HG03103 (cell line): ENCODE results near the gene MSANTD7.

Source experiments
- ATAC-seq: cut with Tn5 transposase; IDR thresholded peaks from one replicate; pipeline ENCODE4 v1.9.1; 2021; ENCODE audit warnings: low read depth; ENCODE audit not compliant: unreplicated experiment

The MSANTD7 gene

DNA sequence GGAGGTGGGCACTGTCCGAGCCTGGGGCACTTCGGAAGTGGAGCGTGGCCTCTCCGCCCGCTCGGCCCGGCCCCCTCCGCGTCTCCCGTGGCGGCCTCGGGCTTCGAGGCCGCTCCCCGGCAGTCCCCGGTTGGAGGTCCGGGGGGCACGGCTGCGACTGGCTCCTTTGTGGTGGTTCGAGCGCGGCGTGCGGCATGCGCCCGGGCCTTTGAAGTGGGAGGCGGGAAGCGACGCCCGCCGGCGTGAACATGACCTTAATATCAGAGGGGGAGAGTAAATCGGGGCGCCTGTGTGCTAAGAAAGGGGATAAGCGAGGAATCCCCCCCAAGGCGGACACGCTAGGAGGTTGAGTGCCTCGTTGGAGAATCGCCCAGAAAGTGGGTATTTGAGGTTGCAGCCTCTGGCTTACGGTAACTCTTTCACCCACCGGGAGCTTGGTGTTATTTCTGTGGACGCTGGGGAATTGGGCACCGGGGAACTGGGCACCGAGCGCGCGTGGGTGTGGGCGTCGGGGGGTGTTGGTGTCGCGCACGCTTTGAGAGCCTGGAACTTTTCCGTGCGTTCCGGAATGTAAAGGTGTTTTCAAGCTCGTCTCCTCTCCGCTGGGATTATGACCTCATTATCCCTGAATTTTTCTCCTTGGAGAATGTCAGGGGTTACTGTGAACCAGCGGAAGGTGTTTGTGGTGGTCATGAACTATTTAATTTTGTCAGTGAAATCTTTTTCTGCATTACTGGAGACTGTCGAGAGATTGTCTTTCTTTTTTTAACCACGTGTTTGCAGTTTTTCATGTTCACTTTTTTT, 41.2 kb downstream of the MSANTD7 start:
- peak; percentile 10 for ATAC-seq

DNA sequence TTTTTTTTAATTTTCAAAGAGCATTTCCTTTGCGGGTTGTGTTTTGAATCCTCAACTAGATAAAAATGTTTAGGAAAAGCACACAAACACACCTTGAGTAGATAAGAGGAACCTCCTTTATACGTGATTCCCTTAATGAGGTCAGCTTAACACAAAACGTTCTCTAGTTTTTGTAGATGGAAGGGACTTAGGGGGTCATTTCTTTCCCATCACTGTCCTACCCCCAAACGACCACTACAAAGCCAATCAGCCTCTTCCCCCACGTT, 41.8 kb downstream of the MSANTD7 start:
- no peak for ATAC-seq

DNA sequence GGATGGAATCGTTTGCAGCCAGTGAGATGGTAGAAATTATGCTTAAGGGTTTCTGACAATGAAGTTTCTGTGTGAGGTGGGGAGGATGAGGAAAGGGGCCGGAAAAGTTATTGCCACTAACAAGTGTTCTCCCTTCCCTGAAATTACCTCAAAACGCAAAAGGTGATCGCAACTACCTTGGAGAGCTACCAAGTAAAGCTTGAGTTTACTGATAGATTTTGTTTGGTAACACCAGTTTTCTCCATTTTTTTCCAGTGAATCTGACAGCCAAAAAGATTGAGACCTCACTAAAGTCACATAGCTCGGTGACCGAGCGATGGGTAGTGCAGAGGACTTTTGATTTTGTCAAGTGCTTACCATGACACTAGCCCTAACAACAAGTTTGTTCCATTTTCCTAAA, 42.1 kb downstream of the MSANTD7 start:
- ATAC-seq, result no peak

DNA sequence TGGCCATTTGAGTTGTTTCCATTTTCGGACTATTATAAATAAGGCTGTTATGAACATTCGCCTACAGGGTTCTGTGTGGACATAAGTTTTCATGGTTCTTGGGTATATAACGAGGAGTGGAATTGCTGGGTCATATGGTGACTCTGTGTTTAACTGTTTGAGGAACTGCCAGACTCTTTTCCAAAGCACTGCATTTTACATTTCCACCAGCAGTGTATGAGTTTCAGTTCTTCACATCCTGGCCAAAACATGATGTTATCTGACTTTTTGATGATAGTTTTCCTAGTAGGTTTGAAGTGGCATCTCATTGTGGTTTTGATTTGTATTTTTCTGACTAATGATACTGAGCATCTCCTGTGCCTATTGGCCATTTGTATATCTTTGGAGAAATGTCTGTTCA, 46.0 kb downstream of the MSANTD7 start:
- ATAC-seq, result no peak
